Kidney tubule cell (primary cell): Measurements from ENCODE around the gene UROD.

Experiments
- DNase-seq: peaks from one replicate; pipeline ENCODE4 v3.0.0-alpha.2; 2018; ENCODE audit warnings: low spot score

Gene UROD

GRCh38 chr1:45008516-45008915, 3.5 kb upstream of the UROD start:
- no peak for DNase-seq

GRCh38 chr1:45009296-45009865, 2.7 kb upstream of the UROD start:
- no peak for DNase-seq

GRCh38 chr1:45009956-45010854, 1.8 kb upstream of the UROD start:
- peak; percentile 53 for DNase-seq

- peak; percentile 78 for DNase-seq
Observed at GRCh38 chr1:45010855-45011811, 921 bp upstream of the UROD start, which contains the start of gene HECTD3. Gene HECTD3, minus strand, starts transcription at chr1:45011324. Its CDS starts 67 bp downstream, at chr1:45011257.

GRCh38 chr1:45012639-45013278, 705 bp downstream of the UROD start:
- peak; percentile 80 for DNase-seq

- no peak for DNase-seq
Observed at GRCh38 chr1:45013551-45014209, 1.6 kb downstream of the UROD start.

- DNase-seq, result peak; percentile 78
Observed at GRCh38 chr1:45014321-45015028, 2.4 kb downstream of the UROD start.

GRCh38 chr1:45015683-45016082, 3.6 kb downstream of the UROD start:
- no peak for DNase-seq

GRCh38 chr1:45016090-45016697, 4.1 kb downstream of the UROD start:
- no peak for DNase-seq

- DNase-seq, result no peak
Observed at GRCh38 chr1:45016767-45017166, 4.7 kb downstream of the UROD start.

GRCh38 chr1:45018599-45019230, 6.7 kb downstream of the UROD start:
- DNase-seq, result peak; percentile 81

GRCh38 chr1:45023663-45024062, 11.6 kb downstream of the UROD start:
- no peak for DNase-seq

- no peak for DNase-seq
Observed at GRCh38 chr1:45026446-45026845, 14.4 kb downstream of the UROD start.

- no peak for DNase-seq
Observed at GRCh38 chr1:45032837-45033236, 20.8 kb downstream of the UROD start.

- DNase-seq, result no peak
Observed at GRCh38 chr1:45033356-45033755, 21.3 kb downstream of the UROD start.

GRCh38 chr1:45035631-45036301, 23.7 kb downstream of the UROD start:
- no peak for DNase-seq

GRCh38 chr1:45037456-45037855, 25.4 kb downstream of the UROD start:
- no peak for DNase-seq

- DNase-seq, result no peak
Observed at GRCh38 chr1:45038240-45038639, 26.2 kb downstream of the UROD start.
